K562 (cell line): Measurements from ENCODE around the gene PSMC3IP. TPM values are rescaled to one million over a fixed set of nuclear protein-coding genes. Genes with fewer than 3 reads are reported as not detected.
A peak's percentile ranks its signal among the peaks of the same experiment; 100 is the strongest.

ENCODE experiments used
- CBFB ChIP-seq: sonication (generic); formaldehyde crosslinking; IDR thresholded peaks from 2 replicates; pipeline ENCODE4 v1.4.0; 2020; ENCODE audit warnings: mild to moderate bottlenecking, missing genetic modification reagents
- CREBBP ChIP-seq: IDR thresholded peaks from one replicate; pipeline ENCODE4 v1.6.1; 2012; ENCODE audit warnings: low read depth, mild to moderate bottlenecking, control low read depth, inconsistent platforms, low read length
- DMBX1 ChIP-seq: fragments of 250-450 bp; sonication (Bioruptor Pico); IDR thresholded peaks from 2 replicates; pipeline ENCODE4 v1.8.0; 2022; ENCODE audit warnings: inconsistent platforms, mild to moderate bottlenecking, moderate library complexity, borderline replicate concordance
- ETV1 ChIP-seq: fragments of 450-650 bp; conservative IDR thresholded peaks from 2 replicates; pipeline ENCODE4 v1.6.1; 2016; ENCODE audit warnings: missing genetic modification characterization, control low read depth, low read depth, missing compliant biosample characterization
- KAT8 ChIP-seq: fragments of 450-650 bp; IDR thresholded peaks from 2 replicates; pipeline ENCODE4 v1.6.1; 2016; ENCODE audit warnings: low read depth, mild to moderate bottlenecking
- NFRKB ChIP-seq: fragments of 450-650 bp; IDR thresholded peaks from 2 replicates; pipeline ENCODE4 v1.6.1; 2016; ENCODE audit warnings: low read depth
- PTBP1 ChIP-seq: fragments of 200-400 bp; formaldehyde crosslinking; IDR thresholded peaks from 2 replicates; pipeline ENCODE4 v1.6.1; 2017; ENCODE audit warnings: low read depth, low read length
- TEAD1 ChIP-seq, 2 experiments: fragments of 450-650 bp in 1 of 2; sonication (generic) in 1 of 2; formaldehyde crosslinking; IDR thresholded peaks; 2 replicates each; pipeline versions ENCODE4 v1.4.0 to v1.8.0; 2020 to 2022; ENCODE audit warnings: mild to moderate bottlenecking in 2 of 2, missing genetic modification reagents in 1 of 2
- THRB ChIP-seq: fragments of 450-650 bp; formaldehyde crosslinking; conservative IDR thresholded peaks from 2 replicates; pipeline ENCODE4 v1.4.0; 2022; ENCODE audit warnings: mild to moderate bottlenecking, missing genetic modification characterization
- ZNF449 ChIP-seq: fragments of 250-450 bp; sonication (Bioruptor Pico); IDR thresholded peaks from 2 replicates; pipeline ENCODE4 v1.8.0; 2022; ENCODE audit warnings: moderate library complexity, mild to moderate bottlenecking, inconsistent platforms
- polyA plus RNA-seq, 8 experiments: library from polyadenylated mRNA; depleted of rRNA in 4 of 8; stranded (reverse) in 5 of 8; unstranded in 3 of 8; fragments of >200 nt; fragmentation: Nextera tagmentation in 2 of 8; fragmentation: Illumina TruSeq in 1 of 8; extraction: Ambion mirVana in 2 of 8; extraction: Trizol in 1 of 8; gene quantifications; 2 replicates each; pipeline versions ENCODE4 v1.2.1 to v1.2.3, GENCODE V29; 2011 to 2014; ENCODE audit warnings: inconsistent platforms in 1 of 8, missing spikeins in 1 of 8
- total RNA-seq, 7 experiments: library from RNA; depleted of rRNA in 6 of 7; stranded (reverse); fragments of >200 nt in 6 of 7; fragmentation: Illumina TruSeq in 2 of 7; extraction: Trizol in 2 of 7; gene quantifications; 2 replicates each; pipeline versions ENCODE4 v1.2.1 to v1.2.3, GENCODE V29; 2011 to 2021; ENCODE audit warnings: low replicate concordance in 1 of 7
- TF ChIP-seq, protein P1 (sequence below): sonication (generic); formaldehyde crosslinking; IDR thresholded peaks from 2 replicates; pipeline ENCODE4 v1.9.0; 2022; ENCODE audit warnings: mild to moderate bottlenecking, missing genetic modification reagents
- TF ChIP-seq, protein P2 (sequence below): fragments of 250-450 bp; sonication (Bioruptor Pico); IDR thresholded peaks from 2 replicates; pipeline ENCODE4 v1.4.0; 2020; ENCODE audit warnings: mild to moderate bottlenecking, moderate library complexity
- TF ChIP-seq, protein P3 (sequence below): sonication (generic); formaldehyde crosslinking; IDR thresholded peaks from 2 replicates; pipeline ENCODE4 v1.8.1; 2023; ENCODE audit warnings: mild to moderate bottlenecking, missing genetic modification reagents
- TF ChIP-seq, protein P4 (sequence below): fragments of 250-450 bp; sonication (Bioruptor Pico); IDR thresholded peaks from 2 replicates; pipeline ENCODE4 v1.4.0; 2020; ENCODE audit warnings: mild to moderate bottlenecking, moderate library complexity, borderline replicate concordance

Gene PSMC3IP
- total and polyA plus RNA-seq, 9 of the 15 experiments (the other 6 are each of a cell fraction or from before 2014, with no cell fraction given): 13.8 to 65.6 (median 32.8) TPM

DNA sequence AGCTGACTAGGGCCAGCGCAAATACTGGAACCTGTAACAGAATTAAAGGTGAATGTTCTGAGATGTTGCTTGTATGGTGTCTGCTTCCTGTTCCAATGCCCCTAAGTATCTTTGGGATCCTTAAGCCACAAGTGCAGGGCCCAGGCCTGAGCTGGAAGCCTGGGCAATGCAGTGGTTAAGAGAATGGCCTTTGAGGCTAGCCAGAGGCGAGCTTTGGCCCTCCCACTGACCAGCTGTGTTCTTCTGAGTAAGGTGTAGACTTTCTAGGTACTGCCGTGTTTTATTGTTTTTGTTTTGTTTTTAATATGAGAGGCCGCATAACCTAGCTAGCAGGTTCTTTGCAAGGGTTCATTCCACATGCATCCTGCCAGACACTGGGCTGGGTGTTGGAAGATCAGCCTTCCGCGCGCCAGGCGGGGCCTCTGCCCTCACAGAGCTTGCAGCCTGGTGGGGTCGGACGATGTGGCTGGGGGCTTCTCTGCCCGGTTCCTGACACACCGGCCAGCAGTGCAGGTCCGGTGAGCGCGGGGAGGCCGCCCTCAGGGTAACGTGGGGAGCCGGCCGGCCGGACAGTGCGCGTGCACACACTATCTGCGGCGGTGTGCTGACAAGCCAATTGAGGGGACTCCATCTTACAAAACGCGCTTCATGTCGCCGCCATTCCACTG lies 11.2 kb downstream of the PSMC3IP start (continued):
- TF ChIP-seq, protein P1, sequence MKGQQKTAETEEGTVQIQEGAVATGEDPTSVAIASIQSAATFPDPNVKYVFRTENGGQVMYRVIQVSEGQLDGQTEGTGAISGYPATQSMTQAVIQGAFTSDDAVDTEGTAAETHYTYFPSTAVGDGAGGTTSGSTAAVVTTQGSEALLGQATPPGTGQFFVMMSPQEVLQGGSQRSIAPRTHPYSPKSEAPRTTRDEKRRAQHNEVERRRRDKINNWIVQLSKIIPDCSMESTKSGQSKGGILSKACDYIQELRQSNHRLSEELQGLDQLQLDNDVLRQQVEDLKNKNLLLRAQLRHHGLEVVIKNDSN (CRISPR knock-in tag): no peak
- TF ChIP-seq, protein P2, sequence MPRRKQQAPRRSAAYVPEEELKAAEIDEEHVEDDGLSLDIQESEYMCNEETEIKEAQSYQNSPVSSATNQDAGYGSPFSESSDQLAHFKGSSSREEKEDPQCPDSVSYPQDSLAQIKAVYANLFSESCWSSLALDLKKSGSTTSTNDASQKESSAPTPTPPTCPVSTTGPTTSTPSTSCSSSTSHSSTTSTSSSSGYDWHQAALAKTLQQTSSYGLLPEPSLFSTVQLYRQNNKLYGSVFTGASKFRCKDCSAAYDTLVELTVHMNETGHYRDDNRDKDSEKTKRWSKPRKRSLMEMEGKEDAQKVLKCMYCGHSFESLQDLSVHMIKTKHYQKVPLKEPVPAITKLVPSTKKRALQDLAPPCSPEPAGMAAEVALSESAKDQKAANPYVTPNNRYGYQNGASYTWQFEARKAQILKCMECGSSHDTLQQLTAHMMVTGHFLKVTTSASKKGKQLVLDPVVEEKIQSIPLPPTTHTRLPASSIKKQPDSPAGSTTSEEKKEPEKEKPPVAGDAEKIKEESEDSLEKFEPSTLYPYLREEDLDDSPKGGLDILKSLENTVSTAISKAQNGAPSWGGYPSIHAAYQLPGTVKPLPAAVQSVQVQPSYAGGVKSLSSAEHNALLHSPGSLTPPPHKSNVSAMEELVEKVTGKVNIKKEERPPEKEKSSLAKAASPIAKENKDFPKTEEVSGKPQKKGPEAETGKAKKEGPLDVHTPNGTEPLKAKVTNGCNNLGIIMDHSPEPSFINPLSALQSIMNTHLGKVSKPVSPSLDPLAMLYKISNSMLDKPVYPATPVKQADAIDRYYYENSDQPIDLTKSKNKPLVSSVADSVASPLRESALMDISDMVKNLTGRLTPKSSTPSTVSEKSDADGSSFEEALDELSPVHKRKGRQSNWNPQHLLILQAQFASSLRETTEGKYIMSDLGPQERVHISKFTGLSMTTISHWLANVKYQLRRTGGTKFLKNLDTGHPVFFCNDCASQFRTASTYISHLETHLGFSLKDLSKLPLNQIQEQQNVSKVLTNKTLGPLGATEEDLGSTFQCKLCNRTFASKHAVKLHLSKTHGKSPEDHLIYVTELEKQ (CRISPR knock-in tag): 0 out of 2 replicates have a peak, but pooled peaks have one; percentile 28
- TF ChIP-seq, protein P3, sequence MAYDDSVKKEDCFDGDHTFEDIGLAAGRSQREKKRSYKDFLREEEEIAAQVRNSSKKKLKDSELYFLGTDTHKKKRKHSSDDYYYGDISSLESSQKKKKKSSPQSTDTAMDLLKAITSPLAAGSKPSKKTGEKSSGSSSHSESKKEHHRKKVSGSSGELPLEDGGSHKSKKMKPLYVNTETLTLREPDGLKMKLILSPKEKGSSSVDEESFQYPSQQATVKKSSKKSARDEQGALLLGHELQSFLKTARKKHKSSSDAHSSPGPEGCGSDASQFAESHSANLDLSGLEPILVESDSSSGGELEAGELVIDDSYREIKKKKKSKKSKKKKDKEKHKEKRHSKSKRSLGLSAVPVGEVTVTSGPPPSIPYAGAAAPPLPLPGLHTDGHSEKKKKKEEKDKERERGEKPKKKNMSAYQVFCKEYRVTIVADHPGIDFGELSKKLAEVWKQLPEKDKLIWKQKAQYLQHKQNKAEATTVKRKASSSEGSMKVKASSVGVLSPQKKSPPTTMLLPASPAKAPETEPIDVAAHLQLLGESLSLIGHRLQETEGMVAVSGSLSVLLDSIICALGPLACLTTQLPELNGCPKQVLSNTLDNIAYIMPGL (CRISPR knock-in tag): peak; percentile 31; the same call in 1 of the 2 replicates
- TF ChIP-seq, protein P4, sequence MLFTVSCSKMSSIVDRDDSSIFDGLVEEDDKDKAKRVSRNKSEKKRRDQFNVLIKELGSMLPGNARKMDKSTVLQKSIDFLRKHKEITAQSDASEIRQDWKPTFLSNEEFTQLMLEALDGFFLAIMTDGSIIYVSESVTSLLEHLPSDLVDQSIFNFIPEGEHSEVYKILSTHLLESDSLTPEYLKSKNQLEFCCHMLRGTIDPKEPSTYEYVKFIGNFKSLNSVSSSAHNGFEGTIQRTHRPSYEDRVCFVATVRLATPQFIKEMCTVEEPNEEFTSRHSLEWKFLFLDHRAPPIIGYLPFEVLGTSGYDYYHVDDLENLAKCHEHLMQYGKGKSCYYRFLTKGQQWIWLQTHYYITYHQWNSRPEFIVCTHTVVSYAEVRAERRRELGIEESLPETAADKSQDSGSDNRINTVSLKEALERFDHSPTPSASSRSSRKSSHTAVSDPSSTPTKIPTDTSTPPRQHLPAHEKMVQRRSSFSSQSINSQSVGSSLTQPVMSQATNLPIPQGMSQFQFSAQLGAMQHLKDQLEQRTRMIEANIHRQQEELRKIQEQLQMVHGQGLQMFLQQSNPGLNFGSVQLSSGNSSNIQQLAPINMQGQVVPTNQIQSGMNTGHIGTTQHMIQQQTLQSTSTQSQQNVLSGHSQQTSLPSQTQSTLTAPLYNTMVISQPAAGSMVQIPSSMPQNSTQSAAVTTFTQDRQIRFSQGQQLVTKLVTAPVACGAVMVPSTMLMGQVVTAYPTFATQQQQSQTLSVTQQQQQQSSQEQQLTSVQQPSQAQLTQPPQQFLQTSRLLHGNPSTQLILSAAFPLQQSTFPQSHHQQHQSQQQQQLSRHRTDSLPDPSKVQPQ (CRISPR knock-in tag): 0 out of 2 replicates have a peak, but pooled peaks have one; percentile 34
- TF ChIP-seq CBFB (CRISPR knock-in tag): peak; percentile 71; the same call in 1 of the 2 replicates
- 0 out of 2 replicates have a peak, but pooled peaks have one; percentile 17 for TF ChIP-seq PTBP1
- TF ChIP-seq ZNF449 (CRISPR knock-in tag): peak; percentile 58; the same call in 1 of the 2 replicates
- peak; percentile 57 for TF ChIP-seq DMBX1
- peak; percentile 86 for TF ChIP-seq KAT8
- TF ChIP-seq ETV1 (tag): no peak
- 0 out of 2 replicates have a peak, but pooled peaks have one; percentile 38 for TF ChIP-seq THRB
- no peak for TF ChIP-seq TEAD1 (CRISPR knock-in tag; IDR thresholded peaks at IDR 0.05)
- no peak for TF ChIP-seq CREBBP
- TF ChIP-seq NFRKB: 0 out of 2 replicates have a peak, but pooled peaks have one; percentile 18
